Measurements from ENCODE around the gene ADAM15.

The ADAM15 gene

DNA sequence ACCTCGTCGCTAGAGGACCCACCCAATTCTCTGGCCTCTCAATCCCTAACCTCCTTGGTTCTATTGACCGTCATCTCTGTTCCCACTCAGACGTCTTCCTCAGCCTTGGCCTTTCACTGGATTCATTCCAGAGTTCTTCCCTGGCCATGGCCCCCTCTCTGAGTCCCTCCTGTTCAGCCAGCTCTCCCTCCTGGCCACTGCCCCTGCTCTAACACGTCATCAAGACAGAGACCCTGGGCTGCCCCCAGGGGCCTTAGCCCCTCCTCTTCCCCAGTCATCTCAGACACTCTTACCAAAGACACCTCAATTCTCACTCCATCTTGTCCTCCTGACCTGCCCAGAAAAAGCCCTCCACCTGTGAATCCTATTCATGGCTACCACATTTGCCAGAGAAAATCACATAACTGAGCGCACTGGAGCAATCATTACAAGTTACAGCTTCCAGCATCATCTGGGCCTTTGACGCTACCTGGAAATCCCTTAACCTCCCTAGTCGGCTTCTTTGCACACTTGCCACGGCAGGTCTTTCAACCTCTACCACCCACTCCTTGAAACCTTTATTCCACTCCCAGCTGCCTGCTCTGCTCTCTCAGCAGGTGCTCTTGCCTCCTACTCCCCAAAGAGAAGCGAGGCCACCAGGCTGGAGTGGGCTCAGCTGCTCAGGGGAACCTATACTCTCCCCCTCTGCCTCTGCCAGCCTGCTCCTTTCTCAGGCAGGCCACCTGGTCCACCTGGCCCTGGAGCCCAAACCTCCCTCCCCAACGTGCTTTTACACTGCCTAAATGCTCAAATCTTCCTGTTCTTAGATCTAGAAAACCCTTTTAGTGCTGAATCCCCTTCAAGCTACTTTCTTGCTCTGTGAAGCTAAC, 31.5 kb upstream of the ADAM15 start:
- POLR2A ChIA-PET: no interaction called here
- DNase-seq (ENCODE audit: extremely low spot score): no peak
- CTCF ChIA-PET: interaction anchor here (0.7 to 13.5 kb wide), 18 partner anchors 10 to 473 kb away, joined by 3 to 175 read pairs (median 4); partner anchors contain the start of genes ADAM15, LENEP and ZBTB7B
- TF ChIP-seq, protein P1, sequence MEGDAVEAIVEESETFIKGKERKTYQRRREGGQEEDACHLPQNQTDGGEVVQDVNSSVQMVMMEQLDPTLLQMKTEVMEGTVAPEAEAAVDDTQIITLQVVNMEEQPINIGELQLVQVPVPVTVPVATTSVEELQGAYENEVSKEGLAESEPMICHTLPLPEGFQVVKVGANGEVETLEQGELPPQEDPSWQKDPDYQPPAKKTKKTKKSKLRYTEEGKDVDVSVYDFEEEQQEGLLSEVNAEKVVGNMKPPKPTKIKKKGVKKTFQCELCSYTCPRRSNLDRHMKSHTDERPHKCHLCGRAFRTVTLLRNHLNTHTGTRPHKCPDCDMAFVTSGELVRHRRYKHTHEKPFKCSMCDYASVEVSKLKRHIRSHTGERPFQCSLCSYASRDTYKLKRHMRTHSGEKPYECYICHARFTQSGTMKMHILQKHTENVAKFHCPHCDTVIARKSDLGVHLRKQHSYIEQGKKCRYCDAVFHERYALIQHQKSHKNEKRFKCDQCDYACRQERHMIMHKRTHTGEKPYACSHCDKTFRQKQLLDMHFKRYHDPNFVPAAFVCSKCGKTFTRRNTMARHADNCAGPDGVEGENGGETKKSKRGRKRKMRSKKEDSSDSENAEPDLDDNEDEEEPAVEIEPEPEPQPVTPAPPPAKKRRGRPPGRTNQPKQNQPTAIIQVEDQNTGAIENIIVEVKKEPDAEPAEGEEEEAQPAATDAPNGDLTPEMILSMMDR (IDR thresholded peaks at IDR 0.05; ENCODE audit: control extremely low read depth, extremely low read depth, low read depth, missing control alignments): no peak

- POLR2A ChIA-PET: no interaction called here
- CTCF ChIA-PET: interaction anchor here (1.0 to 13.5 kb wide), 9 partner anchors 9 to 70 kb away, joined by 3 to 175 read pairs (median 4); partner anchors contain the start of genes ADAM15, LENEP, PYGO2 and ZBTB7B
- DNase-seq (ENCODE audit: extremely low spot score): no peak
- TF ChIP-seq, protein P1 (IDR thresholded peaks at IDR 0.05; ENCODE audit: control extremely low read depth, extremely low read depth, low read depth, missing control alignments): no peak
Observed at GRCh38 chr1:155022136-155022926, 28.8 kb upstream of the ADAM15 start.

DNA sequence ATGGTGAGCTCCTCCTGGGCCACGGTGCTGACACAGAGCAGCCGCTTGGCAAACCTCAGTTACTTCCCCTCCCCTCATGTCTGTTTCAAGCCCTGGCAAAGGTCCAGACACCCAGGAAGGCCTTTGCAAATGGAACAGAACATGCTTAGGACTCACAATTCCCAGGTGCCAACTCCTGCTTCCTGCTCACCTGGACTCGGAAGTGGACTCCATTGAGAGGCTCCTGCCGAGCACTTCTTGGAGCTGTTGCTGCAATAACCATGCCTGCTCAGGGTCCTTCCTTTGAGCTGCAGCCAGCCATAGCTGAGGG, 28.2 kb upstream of the ADAM15 start:
- TF ChIP-seq, protein P1 (IDR thresholded peaks at IDR 0.05; ENCODE audit: control extremely low read depth, extremely low read depth, low read depth, missing control alignments): no peak
- ChIA-PET CTCF (interaction anchor here (1.3 to 13.5 kb wide), 8 partner anchors 8 to 69 kb away, joined by 3 to 175 read pairs (median 5); partner anchors contain the start of genes ADAM15, LENEP and ZBTB7B), POLR2A (no interaction called here)
- no peak for DNase-seq (ENCODE audit: extremely low spot score)

GRCh38 chr1:155023627-155024026, 27.5 kb upstream of the ADAM15 start:
- DNase-seq (ENCODE audit: extremely low spot score): no peak
- ChIA-PET CTCF (interaction anchor here (1.6 to 3.3 kb wide), 5 partner anchors 8 to 61 kb away, joined by 3 to 15 read pairs (median 5); partner anchors contain the start of gene ADAM15), POLR2A (interaction anchor here (0.6 kb wide), 1 partner anchor 533 kb away, joined by 3 read pairs; no protein-coding TSS in a partner anchor)
- TF ChIP-seq, protein P1 (IDR thresholded peaks at IDR 0.05; ENCODE audit: control extremely low read depth, extremely low read depth, low read depth, missing control alignments): no peak

- ChIA-PET POLR2A (interaction anchor here (0.5 to 0.6 kb wide), 2 partner anchors 40 to 534 kb away, joined by 3 read pairs; no protein-coding TSS in a partner anchor), CTCF (interaction anchor here (1.8 to 2.2 kb wide), 2 partner anchors 9 to 61 kb away, joined by 4 to 5 read pairs; no protein-coding TSS in a partner anchor)
- TF ChIP-seq, protein P1 (IDR thresholded peaks at IDR 0.05; ENCODE audit: control extremely low read depth, extremely low read depth, low read depth, missing control alignments): no peak
- no peak for DNase-seq (ENCODE audit: extremely low spot score)
Observed at GRCh38 chr1:155024315-155024714, 26.8 kb upstream of the ADAM15 start.

- ChIA-PET POLR2A (interaction anchor here (0.7 kb wide), 1 partner anchor 156 kb away, joined by 3 read pairs; the partner anchor contains the start of gene KCNN3), CTCF (interaction anchor here (1.0 to 2.9 kb wide), 6 partner anchors 8 to 60 kb away, joined by 3 to 10 read pairs (median 4); partner anchors contain the start of gene ADAM15)
- DNase-seq (ENCODE audit: extremely low spot score): no peak
- TF ChIP-seq, protein P1 (IDR thresholded peaks at IDR 0.05; ENCODE audit: control extremely low read depth, extremely low read depth, low read depth, missing control alignments): no peak
Observed at GRCh38 chr1:155026154-155026553, 25.0 kb upstream of the ADAM15 start.
